ENCODE measurements around the gene INPP5D.

The INPP5D gene

GRCh38 chr2:233164128-233164635, 104.0 kb downstream of the INPP5D start:
- Histone ChIP-seq H3K4me3 (ENCODE audit: low read depth, low read length, poor library complexity, severe bottlenecking) (no peak overlapping the region), H3K36me3 (ENCODE audit: insufficient read depth, low read length) (peaks cover 67% of the 10 kb centered on the region), H3K4me2 (ENCODE audit: low read length) (no peak overlapping the region), H3K27ac (ENCODE audit: low read depth, low read length, poor library complexity, severe bottlenecking) (no peak overlapping the region), H3K79me2 (ENCODE audit: insufficient read depth, low read length) (no peaks in the 10 kb centered on the region), H3K27me3 (ENCODE audit: insufficient read depth, low read length) (no peaks in the 10 kb centered on the region), H3K9ac (ENCODE audit: low read length) (no peak overlapping the region), H3K4me1 (ENCODE audit: insufficient read depth, low read length, severe bottlenecking) (no peaks in the 10 kb centered on the region), H3K9me2 (ENCODE audit: low read depth, low read length) (no peaks in the 10 kb centered on the region), H2AFZ (ENCODE audit: low read length) (no peak overlapping the region), H3K9me3 (ENCODE audit: low read length) (no peaks in the 10 kb centered on the region), H4K20me1 (ENCODE audit: insufficient read depth, low read length) (no peaks in the 10 kb centered on the region), H3F3A (ENCODE audit: insufficient read depth, low read length) (no peaks in the 10 kb centered on the region)
- TF ChIP-seq EZH2 (IDR thresholded peaks at IDR 0.05; ENCODE audit: borderline replicate concordance, low read length) (no peak), CTCF (IDR thresholded peaks at IDR 0.05; ENCODE audit: low read length) (no peak)

DNA sequence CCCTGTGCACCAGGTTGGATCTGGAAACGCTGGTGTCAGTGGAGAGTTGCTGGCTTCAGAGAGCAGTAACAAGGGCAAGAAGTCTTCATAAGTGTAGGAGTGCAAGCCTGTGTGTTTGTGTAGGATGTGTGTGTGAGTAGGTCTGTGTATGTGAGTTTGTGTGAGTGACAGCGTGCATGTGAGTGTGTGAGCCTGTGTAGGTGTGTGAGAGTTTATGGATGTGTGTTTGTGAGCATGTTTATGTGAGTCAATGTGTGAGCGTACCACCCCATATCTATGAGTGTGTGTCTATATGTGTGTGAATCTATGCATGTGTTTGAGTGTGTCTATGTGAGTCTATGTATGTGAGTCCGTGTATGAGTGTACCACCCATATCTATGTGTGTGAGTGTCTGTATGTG, 104.8 kb downstream of the INPP5D start:
- H2AFZ ChIP-seq (ENCODE audit: low read length) = no peak overlapping the region
- no peaks in the 10 kb centered on the region for H3K9me2 ChIP-seq (ENCODE audit: low read depth, low read length)
- no peaks in the 10 kb centered on the region for H4K20me1 ChIP-seq (ENCODE audit: insufficient read depth, low read length)
- TF ChIP-seq CTCF (IDR thresholded peaks at IDR 0.05; ENCODE audit: low read length) (no peak), EZH2 (IDR thresholded peaks at IDR 0.05; ENCODE audit: borderline replicate concordance, low read length) (no peak)
- no peak overlapping the region for H3K4me3 ChIP-seq (ENCODE audit: low read depth, low read length, poor library complexity, severe bottlenecking)
- no peaks in the 10 kb centered on the region for H3K79me2 ChIP-seq (ENCODE audit: insufficient read depth, low read length)
- H3K4me1 ChIP-seq (ENCODE audit: insufficient read depth, low read length, severe bottlenecking) = no peaks in the 10 kb centered on the region
- H3K27me3 ChIP-seq (ENCODE audit: insufficient read depth, low read length) = no peaks in the 10 kb centered on the region
- H3K4me2 ChIP-seq (ENCODE audit: low read length) = no peak overlapping the region
- peaks cover 68% of the 10 kb centered on the region for H3K36me3 ChIP-seq (ENCODE audit: insufficient read depth, low read length)
- no peaks in the 10 kb centered on the region for H3F3A ChIP-seq (ENCODE audit: insufficient read depth, low read length)
- H3K9me3 ChIP-seq (ENCODE audit: low read length) = no peaks in the 10 kb centered on the region
- no peak overlapping the region for H3K27ac ChIP-seq (ENCODE audit: low read depth, low read length, poor library complexity, severe bottlenecking)
- no peak overlapping the region for H3K9ac ChIP-seq (ENCODE audit: low read length)

DNA sequence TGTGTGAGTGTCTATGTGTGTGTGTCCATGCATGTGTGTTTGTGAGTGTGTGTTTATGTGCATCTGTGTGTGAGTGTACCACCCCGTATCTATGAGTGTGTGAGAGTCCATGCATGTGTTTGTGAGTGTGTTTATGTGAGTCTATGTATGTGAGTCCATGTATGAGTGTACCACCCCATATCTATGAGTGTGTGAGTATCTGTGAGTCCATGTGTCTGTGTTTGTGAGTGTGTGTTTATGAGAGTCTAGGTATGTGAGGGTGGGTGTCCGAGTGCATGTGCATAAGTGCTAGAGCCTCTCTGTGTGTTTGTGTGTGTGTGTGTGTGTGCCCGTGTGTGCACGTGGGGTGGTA, 105.4 kb downstream of the INPP5D start:
- Histone ChIP-seq H3K27me3 (ENCODE audit: insufficient read depth, low read length) (no peaks in the 10 kb centered on the region), H3K36me3 (ENCODE audit: insufficient read depth, low read length) (peaks cover 64% of the 10 kb centered on the region), H3K27ac (ENCODE audit: low read depth, low read length, poor library complexity, severe bottlenecking) (no peak overlapping the region), H3F3A (ENCODE audit: insufficient read depth, low read length) (no peaks in the 10 kb centered on the region), H3K9me3 (ENCODE audit: low read length) (no peaks in the 10 kb centered on the region), H3K4me1 (ENCODE audit: insufficient read depth, low read length, severe bottlenecking) (no peaks in the 10 kb centered on the region), H3K9ac (ENCODE audit: low read length) (no peak overlapping the region), H3K79me2 (ENCODE audit: insufficient read depth, low read length) (no peaks in the 10 kb centered on the region), H4K20me1 (ENCODE audit: insufficient read depth, low read length) (no peaks in the 10 kb centered on the region), H3K9me2 (ENCODE audit: low read depth, low read length) (no peaks in the 10 kb centered on the region), H3K4me3 (ENCODE audit: low read depth, low read length, poor library complexity, severe bottlenecking) (no peak overlapping the region), H2AFZ (ENCODE audit: low read length) (no peak overlapping the region), H3K4me2 (ENCODE audit: low read length) (no peak overlapping the region)
- TF ChIP-seq EZH2 (IDR thresholded peaks at IDR 0.05; ENCODE audit: borderline replicate concordance, low read length) (no peak), CTCF (IDR thresholded peaks at IDR 0.05; ENCODE audit: low read length) (no peak)

Data from OCI-LY1 (cell line).